HUDEP-2 (cell line): ENCODE measurements around the gene ARHGAP26.

Experiments used
- DNase-seq, 76 experiments: peaks; one replicate each; lab custom pipeline; 2025; ENCODE audit not compliant: unreplicated experiment in 76 of 76; lab: John Stamatoyannopoulos, UW

ARHGAP26 gene

DNA sequence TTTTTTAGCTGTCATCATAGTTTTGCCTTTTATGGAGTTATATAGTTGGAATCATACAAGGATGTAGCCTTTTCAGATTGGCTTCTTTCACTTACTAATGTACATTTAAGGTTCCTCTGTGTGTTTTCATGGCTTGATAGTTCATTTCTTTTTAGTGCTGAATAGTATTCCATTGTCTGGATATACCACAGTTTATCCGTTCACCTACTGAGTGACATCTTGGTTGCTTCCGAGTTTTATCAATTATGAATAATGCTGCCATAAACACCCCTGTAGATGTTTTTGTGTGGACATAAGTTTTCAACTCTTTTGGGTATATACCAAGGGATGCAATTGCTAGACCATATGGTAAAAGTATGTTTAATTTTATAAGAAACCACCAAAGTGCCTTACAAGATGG, 497.0 kb downstream of the ARHGAP26 start:
- no peak for DNase-seq

- no peak for DNase-seq
These were observed 498.2 kb downstream of the ARHGAP26 start for GRCh38 chr5:143268388-143268787.

- no peak for DNase-seq
These were observed 501.3 kb downstream of the ARHGAP26 start for GRCh38 chr5:143271431-143271830.

GRCh38 chr5:143274952-143275351, 504.8 kb downstream of the ARHGAP26 start:
- DNase-seq, result no peak

- no peak for DNase-seq
These were observed 505.6 kb downstream of the ARHGAP26 start for GRCh38 chr5:143275512-143276363.

DNA sequence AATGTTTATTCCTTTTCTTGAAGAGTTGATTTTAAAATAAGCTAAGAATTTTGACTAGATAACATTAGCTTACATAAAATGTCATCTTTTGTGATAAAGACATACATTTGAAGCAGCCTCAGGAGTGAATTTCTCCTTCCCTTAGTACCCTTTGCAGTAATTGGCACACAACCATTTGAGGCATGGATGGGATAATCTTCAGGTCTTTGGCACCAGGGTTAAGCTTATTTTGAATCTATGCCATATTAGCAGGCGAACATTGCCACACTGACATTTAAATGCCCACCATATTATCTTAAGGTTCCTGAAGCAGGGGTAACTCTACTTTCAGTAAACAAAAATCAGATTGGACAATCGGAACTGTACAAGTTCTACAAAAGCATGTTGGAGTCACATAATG, 507.4 kb downstream of the ARHGAP26 start:
- no peak for DNase-seq
